Neural progenitor cell (in vitro differentiated cells): ENCODE measurements around the gene R3HDM4. TPM values are rescaled to one million over a fixed set of nuclear protein-coding genes. Genes with fewer than 3 reads are reported as not detected.

Experiments used
- DNase-seq: peaks from one replicate; pipeline ENCODE4 v3.0.0-alpha.2; 2016; ENCODE audit warnings: low spot score
- H2AFZ ChIP-seq: fragments of 200-600 bp; sonication (generic); replicated peaks from 2 replicates; pipeline ENCODE4 v1.6.1; 2016; ENCODE audit warnings: antibody characterized with exemption
- H3F3A ChIP-seq: fragments of 200-600 bp; sonication (generic); 2 replicates; pipeline ENCODE4 v1.6.1; 2016; ENCODE audit warnings: antibody characterized with exemption, low read depth
- H3K27ac ChIP-seq: fragments of 200-600 bp; sonication (generic); 2 replicates; pipeline ENCODE4 v1.5.1; 2016; ENCODE audit warnings: mild to moderate bottlenecking
- H3K27me3 ChIP-seq: fragments of 200-600 bp; sonication (generic); 2 replicates; pipeline ENCODE4 v1.6.1; 2016; ENCODE audit warnings: mild to moderate bottlenecking, moderate library complexity
- H3K36me3 ChIP-seq: fragments of 200-600 bp; sonication (generic); 2 replicates; pipeline ENCODE4 v1.5.1; 2016
- H3K4me1 ChIP-seq: fragments of 200-600 bp; sonication (generic); 2 replicates; pipeline ENCODE4 v1.6.1; 2016; ENCODE audit warnings: mixed run types
- H3K4me2 ChIP-seq: fragments of 200-600 bp; sonication (generic); 2 replicates; pipeline ENCODE4 v1.6.1; 2016
- H3K4me3 ChIP-seq: fragments of 200-600 bp; sonication (generic); 2 replicates; pipeline ENCODE4 v1.5.1; 2016
- H3K79me2 ChIP-seq: fragments of 200-600 bp; sonication (generic); 2 replicates; pipeline ENCODE4 v1.6.1; 2016; ENCODE audit warnings: low read depth
- H3K9ac ChIP-seq: fragments of 200-600 bp; sonication (generic); 2 replicates; pipeline ENCODE4 v1.6.1; 2016
- H3K9me3 ChIP-seq: fragments of 200-600 bp; sonication (generic); 2 replicates; pipeline ENCODE4 v1.5.1; 2016; ENCODE audit warnings: low read depth
- H4K20me1 ChIP-seq: fragments of 200-600 bp; sonication (generic); 2 replicates; pipeline ENCODE4 v1.6.1; 2016; ENCODE audit warnings: low read depth
- H3K27ac Mint-ChIP-seq: 3 replicates; pipeline ENCODE4 v1.8.0; 2021; ENCODE audit warnings: mixed read lengths
- H3K27me3 Mint-ChIP-seq: 2 replicates; pipeline ENCODE4 v1.8.0; 2022; ENCODE audit warnings: low read depth, mild to moderate bottlenecking, inconsistent platforms, moderate library complexity, mixed read lengths; ENCODE audit not compliant: insufficient read depth
- H3K36me3 Mint-ChIP-seq: 3 replicates; pipeline ENCODE4 v1.8.0; 2021; ENCODE audit warnings: mixed read lengths
- H3K4me1 Mint-ChIP-seq: 3 replicates; pipeline ENCODE4 v1.8.0; 2021; ENCODE audit warnings: mixed read lengths
- H3K4me3 Mint-ChIP-seq: 3 replicates; pipeline ENCODE4 v1.8.0; 2021; ENCODE audit warnings: mild to moderate bottlenecking, moderate library complexity, mixed read lengths
- H3K9me3 Mint-ChIP-seq: 3 replicates; pipeline ENCODE4 v1.8.0; 2020; ENCODE audit warnings: mixed read lengths
- EZH2 ChIP-seq: fragments of 200-600 bp; sonication (generic); IDR thresholded peaks from 2 replicates; pipeline ENCODE4 v1.6.1; 2017; ENCODE audit warnings: antibody characterized with exemption, mild to moderate bottlenecking, moderate library complexity
- EZH2phosphoT487 ChIP-seq: fragments of 200-600 bp; sonication (generic); IDR thresholded peaks from 2 replicates; pipeline ENCODE4 v1.6.1; 2017; ENCODE audit warnings: antibody characterized with exemption
- total RNA-seq: library from RNA; depleted of rRNA; stranded (reverse); fragments of >200 nt; gene quantifications from 2 replicates; pipeline ENCODE4 v1.2.3, GENCODE V29; 2015; ENCODE audit warnings: low replicate concordance
- TF ChIP-seq, protein P1 (sequence below): fragments of 200-600 bp; sonication (generic); IDR thresholded peaks from 2 replicates; pipeline ENCODE4 v1.5.1; 2017; ENCODE audit warnings: antibody characterized with exemption, mild to moderate bottlenecking

Gene R3HDM4
- total RNA-seq, 1 donor from 2014 or later = 22.7 TPM

DNA sequence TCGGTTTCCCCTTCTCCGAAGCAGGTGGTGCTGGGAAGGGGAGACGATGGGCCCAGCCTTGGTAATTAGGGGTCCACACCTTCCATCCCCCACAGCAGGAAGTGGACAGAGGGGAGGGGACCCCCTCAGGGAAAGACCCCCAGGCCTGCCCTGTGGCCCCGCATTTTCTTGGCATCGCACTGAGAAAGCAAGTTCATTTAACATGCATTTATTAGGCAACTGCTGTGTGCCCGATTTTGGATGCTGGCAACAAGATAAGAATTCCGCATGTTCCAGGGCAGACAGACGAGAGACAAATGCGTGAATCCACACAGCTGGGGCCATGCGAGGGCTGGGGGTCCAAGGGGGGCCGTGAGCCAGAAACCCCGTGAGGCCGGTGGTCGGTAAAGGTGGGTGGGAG lies 41.3 kb upstream of the R3HDM4 start:
- Histone ChIP-seq H3K9me3 (no peaks in the 10 kb centered on the region), H3K27ac (peak overlapping the region; percentile 98), H4K20me1 (peaks cover 70% of the 10 kb centered on the region), H2AFZ (no peak overlapping the region), H3F3A (peaks cover 30% of the 10 kb centered on the region), H3K9ac (no peak overlapping the region), H3K27me3 (no peaks in the 10 kb centered on the region), H3K4me3 (no peak overlapping the region), H3K36me3 (no peaks in the 10 kb centered on the region), H3K4me2 (no peak overlapping the region), H3K4me1 (peaks cover 47% of the 10 kb centered on the region), H3K79me2 (peaks cover 69% of the 10 kb centered on the region)
- DNase-seq = no peak
- Mint-ChIP-seq H3K27me3 (peaks cover 2% of the 10 kb centered on the region), H3K9me3 (no peaks in the 10 kb centered on the region), H3K27ac (no peak overlapping the region), H3K36me3 (peaks cover 2% of the 10 kb centered on the region), H3K4me1 (peaks cover 39% of the 10 kb centered on the region), H3K4me3 (no peak overlapping the region)
- TF ChIP-seq EZH2 (no peak), EZH2phosphoT487 (no peak)
- TF ChIP-seq, protein P1, sequence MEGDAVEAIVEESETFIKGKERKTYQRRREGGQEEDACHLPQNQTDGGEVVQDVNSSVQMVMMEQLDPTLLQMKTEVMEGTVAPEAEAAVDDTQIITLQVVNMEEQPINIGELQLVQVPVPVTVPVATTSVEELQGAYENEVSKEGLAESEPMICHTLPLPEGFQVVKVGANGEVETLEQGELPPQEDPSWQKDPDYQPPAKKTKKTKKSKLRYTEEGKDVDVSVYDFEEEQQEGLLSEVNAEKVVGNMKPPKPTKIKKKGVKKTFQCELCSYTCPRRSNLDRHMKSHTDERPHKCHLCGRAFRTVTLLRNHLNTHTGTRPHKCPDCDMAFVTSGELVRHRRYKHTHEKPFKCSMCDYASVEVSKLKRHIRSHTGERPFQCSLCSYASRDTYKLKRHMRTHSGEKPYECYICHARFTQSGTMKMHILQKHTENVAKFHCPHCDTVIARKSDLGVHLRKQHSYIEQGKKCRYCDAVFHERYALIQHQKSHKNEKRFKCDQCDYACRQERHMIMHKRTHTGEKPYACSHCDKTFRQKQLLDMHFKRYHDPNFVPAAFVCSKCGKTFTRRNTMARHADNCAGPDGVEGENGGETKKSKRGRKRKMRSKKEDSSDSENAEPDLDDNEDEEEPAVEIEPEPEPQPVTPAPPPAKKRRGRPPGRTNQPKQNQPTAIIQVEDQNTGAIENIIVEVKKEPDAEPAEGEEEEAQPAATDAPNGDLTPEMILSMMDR = no peak

DNA sequence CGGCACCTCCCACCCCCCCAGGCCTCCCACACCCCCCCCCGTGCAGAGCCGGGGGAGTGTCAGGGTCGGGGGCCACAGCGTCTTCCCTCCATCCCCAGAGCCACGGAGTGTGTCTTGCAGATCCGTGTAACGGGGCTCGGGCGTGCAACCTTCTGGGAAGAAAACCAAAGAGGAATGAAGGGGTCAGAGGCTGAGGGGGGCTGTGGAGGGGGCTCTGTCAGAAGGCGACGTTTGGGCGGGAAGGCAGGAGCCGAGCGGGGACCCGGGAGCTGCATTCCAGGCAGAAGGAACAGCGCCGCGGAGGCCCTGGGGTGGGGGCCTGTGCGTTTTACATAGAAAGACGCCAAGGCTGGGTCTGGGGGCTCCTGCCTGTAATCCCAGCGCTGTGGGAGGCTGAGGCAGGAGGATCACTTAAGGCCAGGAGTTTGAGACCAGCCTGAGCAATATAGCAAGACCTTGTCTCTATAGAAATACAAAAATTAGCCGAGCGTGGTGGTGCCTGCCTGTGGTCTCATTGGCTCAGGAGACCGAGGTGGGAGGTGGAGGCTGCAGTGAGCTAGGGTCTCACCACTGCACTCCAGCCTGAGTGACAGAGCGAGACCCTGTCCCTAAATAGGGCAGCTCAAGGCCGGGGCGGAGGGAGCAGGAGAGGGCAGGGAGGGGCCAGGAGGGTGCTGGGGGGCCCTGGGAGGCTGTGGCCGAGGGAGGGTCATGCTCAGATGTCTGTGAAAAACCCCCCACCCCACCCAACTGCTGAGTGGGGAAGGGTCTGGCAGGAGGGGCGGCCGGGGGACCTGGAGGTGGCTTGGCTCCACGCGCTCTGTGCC lies 40.6 kb upstream of the R3HDM4 start:
- Histone ChIP-seq H3K9me3 (no peaks in the 10 kb centered on the region), H3K4me1 (peaks cover 47% of the 10 kb centered on the region), H3K9ac (no peak overlapping the region), H3K4me3 (no peak overlapping the region), H2AFZ (no peak overlapping the region), H3K79me2 (peaks cover 66% of the 10 kb centered on the region), H3K36me3 (no peaks in the 10 kb centered on the region), H3K27ac (peak overlapping the region; percentile 58), H3K4me2 (peak overlapping the region; percentile 38), H3K27me3 (no peaks in the 10 kb centered on the region), H4K20me1 (peaks cover 76% of the 10 kb centered on the region), H3F3A (peaks cover 30% of the 10 kb centered on the region)
- peaks cover 2% of the 10 kb centered on the region for H3K27me3 Mint-ChIP-seq
- H3K4me3 Mint-ChIP-seq = peak overlapping the region; percentile 62
- DNase-seq = peak; percentile 24
- peaks cover 36% of the 10 kb centered on the region for H3K4me1 Mint-ChIP-seq
- H3K9me3 Mint-ChIP-seq = no peaks in the 10 kb centered on the region
- TF ChIP-seq EZH2 (no peak), EZH2phosphoT487 (no peak)
- TF ChIP-seq, protein P1 = no peak
- H3K36me3 Mint-ChIP-seq = no peaks in the 10 kb centered on the region
- H3K27ac Mint-ChIP-seq = no peak overlapping the region

DNA sequence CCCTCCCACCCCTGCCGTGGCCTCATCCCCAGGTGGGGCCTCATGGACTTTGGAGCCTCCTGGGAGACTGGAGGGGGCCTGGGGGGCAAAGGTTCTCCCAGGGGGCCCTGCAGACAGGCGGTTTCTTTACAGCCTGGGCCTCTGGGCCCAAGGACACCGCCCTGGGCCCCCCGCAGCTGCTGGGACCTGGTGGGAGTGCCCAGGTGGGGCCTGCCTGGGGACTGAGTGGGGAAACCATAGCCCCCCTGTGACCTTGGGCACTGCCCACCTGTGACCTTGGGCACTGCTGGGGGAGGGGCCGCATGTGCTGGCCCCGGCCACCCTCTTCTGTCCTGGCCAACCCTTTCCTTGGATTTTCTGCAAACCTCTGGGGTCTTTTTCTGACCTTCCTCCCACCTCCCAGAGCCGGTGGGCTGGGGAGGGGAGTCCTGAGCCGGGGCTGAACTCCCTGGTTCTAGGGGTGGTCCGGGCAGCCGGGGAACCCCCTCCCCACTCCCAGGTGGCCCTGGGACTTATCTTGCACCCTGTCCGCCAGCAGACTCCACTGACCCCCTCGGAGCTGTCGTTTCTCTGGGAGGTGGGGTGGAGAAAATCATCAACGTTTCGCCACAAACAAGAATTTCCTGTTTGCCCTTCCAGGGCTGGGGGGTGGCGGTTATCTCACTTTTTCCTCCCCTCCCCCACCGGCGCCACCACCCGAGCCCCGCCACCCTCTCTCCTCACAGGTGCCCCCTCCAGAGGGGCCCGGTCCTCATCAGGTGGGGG lies 39.8 kb upstream of the R3HDM4 start:
- H2AFZ ChIP-seq = no peak overlapping the region
- H3K27ac ChIP-seq = peak overlapping the region; percentile 58
- TF ChIP-seq, protein P1 = no peak
- TF ChIP-seq EZH2 (no peak), EZH2phosphoT487 (no peak)
- Mint-ChIP-seq H3K4me1 (peaks cover 36% of the 10 kb centered on the region), H3K9me3 (no peaks in the 10 kb centered on the region), H3K36me3 (no peaks in the 10 kb centered on the region), H3K27me3 (peaks cover 2% of the 10 kb centered on the region), H3K27ac (no peak overlapping the region), H3K4me3 (no peak overlapping the region)
- no peaks in the 10 kb centered on the region for H3K9me3 ChIP-seq
- H3K4me1 ChIP-seq = peaks cover 47% of the 10 kb centered on the region
- H3F3A ChIP-seq = peaks cover 30% of the 10 kb centered on the region
- no peak overlapping the region for H3K4me3 ChIP-seq
- H3K4me2 ChIP-seq = peak overlapping the region; percentile 38
- peaks cover 69% of the 10 kb centered on the region for H3K79me2 ChIP-seq
- no peaks in the 10 kb centered on the region for H3K36me3 ChIP-seq
- H4K20me1 ChIP-seq = peaks cover 84% of the 10 kb centered on the region
- DNase-seq = no peak
- H3K9ac ChIP-seq = no peak overlapping the region
- no peaks in the 10 kb centered on the region for H3K27me3 ChIP-seq
